ENCODE results near the gene PRKCG. TPM values are rescaled to one million over a fixed set of nuclear protein-coding genes. Genes with fewer than 3 reads are reported as not detected.

PRKCG gene
- total and polyA plus RNA-seq, 2 experiments from 2014 or later, result not detected

- WGBS, 2 experiments (ENCODE audit: low coverage in 1 of 2, low lambda C conversion rate in 2 of 2, missing lambda C conversion rate in 2 of 2), result 71 to 80% methylated on average over 10 of the region's 10 CpGs
- Histone ChIP-seq H3K9me3 (ENCODE audit: low read depth) (no peaks in the 10 kb centered on the region), H3K27ac (no peak overlapping the region), H2AFZ (no peak overlapping the region), H3K9me2 (ENCODE audit: insufficient read depth) (no peaks in the 10 kb centered on the region), H4K20me1 (ENCODE audit: insufficient read depth) (no peaks in the 10 kb centered on the region), H3K36me3 (ENCODE audit: low read depth) (no peaks in the 10 kb centered on the region), H3K9ac (no peak overlapping the region), H3K79me2 (ENCODE audit: insufficient read depth) (no peaks in the 10 kb centered on the region), H3K4me1 (ENCODE audit: insufficient read depth) (peaks cover 8% of the 10 kb centered on the region; the same call in 1 of the 2 replicates), H3F3A (ENCODE audit: insufficient read depth) (peaks cover 6% of the 10 kb centered on the region; the same call in 1 of the 2 replicates), H3K27me3 (replicated peaks; ENCODE audit: insufficient read depth) (peaks cover 51% of the 10 kb centered on the region), H3K4me2 (ENCODE audit: unreplicated experiment) (no peak overlapping the region), H3K4me3 (no peak overlapping the region)
- no peak for DNase-seq
- no peak for TF ChIP-seq EZH2phosphoT487 (IDR thresholded peaks at IDR 0.05; ENCODE audit: insufficient read depth, low read depth)
- in situ Hi-C loops (cut with MboI), result no loop called here
Measured at GRCh38 chr19:53885036-53885435, 3.0 kb downstream of the PRKCG start.

- Histone ChIP-seq H3K36me3 (ENCODE audit: low read depth) (no peaks in the 10 kb centered on the region), H3K4me2 (ENCODE audit: unreplicated experiment) (no peak overlapping the region), H3K79me2 (ENCODE audit: insufficient read depth) (no peaks in the 10 kb centered on the region), H3F3A (ENCODE audit: insufficient read depth) (no peaks in the 10 kb centered on the region), H3K27me3 (replicated peaks; ENCODE audit: insufficient read depth) (peaks cover 22% of the 10 kb centered on the region; the same call in 1 of the 2 replicates), H3K9me3 (ENCODE audit: low read depth) (no peaks in the 10 kb centered on the region), H2AFZ (no peak overlapping the region), H3K4me3 (no peak overlapping the region), H4K20me1 (ENCODE audit: insufficient read depth) (no peaks in the 10 kb centered on the region), H3K27ac (no peak overlapping the region), H3K9me2 (ENCODE audit: insufficient read depth) (no peaks in the 10 kb centered on the region), H3K4me1 (ENCODE audit: insufficient read depth) (no peaks in the 10 kb centered on the region), H3K9ac (no peak overlapping the region)
- DNase-seq, result no peak
- TF ChIP-seq EZH2phosphoT487 (IDR thresholded peaks at IDR 0.05; ENCODE audit: insufficient read depth, low read depth), result no peak
- in situ Hi-C loops (cut with MboI), result no loop called here
- WGBS, 2 experiments (ENCODE audit: low coverage in 1 of 2, low lambda C conversion rate in 2 of 2, missing lambda C conversion rate in 2 of 2), result 45 to 48% methylated on average over 19 to 23 of the region's 23 CpGs
Measured at GRCh38 chr19:53892301-53892980, 10.4 kb downstream of the PRKCG start.

DNA sequence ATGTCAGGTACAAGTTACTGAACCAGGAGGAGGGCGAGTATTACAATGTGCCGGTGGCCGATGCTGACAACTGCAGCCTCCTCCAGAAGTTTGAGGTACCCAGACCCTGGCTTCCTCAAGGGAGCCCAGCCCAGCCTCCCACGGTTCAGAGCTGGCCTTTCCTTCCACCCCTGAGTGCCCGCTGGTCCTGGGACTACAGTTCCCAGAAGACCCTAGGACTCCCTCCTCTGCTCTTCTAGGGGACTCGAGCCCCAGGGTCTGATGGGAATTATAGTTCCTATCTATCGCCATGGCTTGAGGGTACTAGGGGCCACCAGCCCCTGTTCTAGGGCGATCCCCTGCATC lies 11.0 kb downstream of the PRKCG start:
- no peaks in the 10 kb centered on the region for H3K36me3 ChIP-seq (ENCODE audit: low read depth)
- H3K27ac ChIP-seq, result no peak overlapping the region
- no peak overlapping the region for H3K4me3 ChIP-seq
- H3K79me2 ChIP-seq (ENCODE audit: insufficient read depth), result no peaks in the 10 kb centered on the region
- no peaks in the 10 kb centered on the region for H3F3A ChIP-seq (ENCODE audit: insufficient read depth)
- no peak overlapping the region for H3K9ac ChIP-seq
- no peak for DNase-seq
- no peaks in the 10 kb centered on the region for H4K20me1 ChIP-seq (ENCODE audit: insufficient read depth)
- 44 to 52% methylated on average over 8 of the region's 8 CpGs for WGBS, 2 experiments (ENCODE audit: low coverage in 1 of 2, low lambda C conversion rate in 2 of 2, missing lambda C conversion rate in 2 of 2)
- TF ChIP-seq EZH2phosphoT487 (IDR thresholded peaks at IDR 0.05; ENCODE audit: insufficient read depth, low read depth) (no peak), EZH2 (IDR thresholded peaks at IDR 0.05; ENCODE audit: insufficient read depth, poor library complexity, severe bottlenecking) (no peak)
- H3K27me3 ChIP-seq (replicated peaks; ENCODE audit: insufficient read depth), result peaks cover 27% of the 10 kb centered on the region
- H3K9me2 ChIP-seq (ENCODE audit: insufficient read depth), result no peaks in the 10 kb centered on the region
- H3K4me2 ChIP-seq (ENCODE audit: unreplicated experiment), result no peak overlapping the region
- no peak overlapping the region for H2AFZ ChIP-seq
- in situ Hi-C loops (cut with MboI), result no loop called here
- H3K4me1 ChIP-seq (ENCODE audit: insufficient read depth), result no peaks in the 10 kb centered on the region
- H3K9me3 ChIP-seq (ENCODE audit: low read depth), result no peaks in the 10 kb centered on the region

- no peaks in the 10 kb centered on the region for H3K4me1 ChIP-seq (ENCODE audit: insufficient read depth)
- no peaks in the 10 kb centered on the region for H3K36me3 ChIP-seq (ENCODE audit: low read depth)
- in situ Hi-C loops (cut with MboI), result no loop called here
- H3K4me2 ChIP-seq (ENCODE audit: unreplicated experiment), result no peak overlapping the region
- H4K20me1 ChIP-seq (ENCODE audit: insufficient read depth), result no peaks in the 10 kb centered on the region
- H3K9me3 ChIP-seq (ENCODE audit: low read depth), result no peaks in the 10 kb centered on the region
- no peaks in the 10 kb centered on the region for H3K9me2 ChIP-seq (ENCODE audit: insufficient read depth)
- TF ChIP-seq EZH2phosphoT487 (IDR thresholded peaks at IDR 0.05; ENCODE audit: insufficient read depth, low read depth), result no peak
- no peak for TF ChIP-seq EZH2 (IDR thresholded peaks at IDR 0.05; ENCODE audit: insufficient read depth, poor library complexity, severe bottlenecking)
- no peak for DNase-seq
- H3F3A ChIP-seq (ENCODE audit: insufficient read depth), result no peaks in the 10 kb centered on the region
- H3K9ac ChIP-seq, result no peak overlapping the region
- 56 to 58% methylated on average over 9 of the region's 9 CpGs for WGBS, 2 experiments (ENCODE audit: low coverage in 1 of 2, low lambda C conversion rate in 2 of 2, missing lambda C conversion rate in 2 of 2)
- peaks cover 32% of the 10 kb centered on the region for H3K27me3 ChIP-seq (replicated peaks; ENCODE audit: insufficient read depth)
- no peaks in the 10 kb centered on the region for H3K79me2 ChIP-seq (ENCODE audit: insufficient read depth)
- no peak overlapping the region for H3K4me3 ChIP-seq
- no peak overlapping the region for H2AFZ ChIP-seq
- no peak overlapping the region for H3K27ac ChIP-seq
Measured at GRCh38 chr19:53894707-53895106, 12.7 kb downstream of the PRKCG start.

- no peak overlapping the region for H3K4me2 ChIP-seq (ENCODE audit: unreplicated experiment)
- in situ Hi-C loops (cut with MboI), result no loop called here
- TF ChIP-seq EZH2phosphoT487 (IDR thresholded peaks at IDR 0.05; ENCODE audit: insufficient read depth, low read depth), result no peak
- no peak for TF ChIP-seq EZH2 (IDR thresholded peaks at IDR 0.05; ENCODE audit: insufficient read depth, poor library complexity, severe bottlenecking)
- no peak overlapping the region for H2AFZ ChIP-seq
- H3K27ac ChIP-seq, result no peak overlapping the region
- WGBS, 2 experiments (ENCODE audit: low coverage in 1 of 2, low lambda C conversion rate in 2 of 2, missing lambda C conversion rate in 2 of 2), result 34 to 38% methylated on average over 4 of the region's 4 CpGs
- H3K36me3 ChIP-seq (ENCODE audit: low read depth), result no peaks in the 10 kb centered on the region
- H3F3A ChIP-seq (ENCODE audit: insufficient read depth), result no peaks in the 10 kb centered on the region
- no peaks in the 10 kb centered on the region for H3K4me1 ChIP-seq (ENCODE audit: insufficient read depth)
- H3K9me2 ChIP-seq (ENCODE audit: insufficient read depth), result no peaks in the 10 kb centered on the region
- H3K27me3 ChIP-seq (replicated peaks; ENCODE audit: insufficient read depth), result peaks cover 32% of the 10 kb centered on the region
- DNase-seq, result no peak
- H4K20me1 ChIP-seq (ENCODE audit: insufficient read depth), result no peaks in the 10 kb centered on the region
- no peak overlapping the region for H3K9ac ChIP-seq
- H3K79me2 ChIP-seq (ENCODE audit: insufficient read depth), result no peaks in the 10 kb centered on the region
- no peaks in the 10 kb centered on the region for H3K9me3 ChIP-seq (ENCODE audit: low read depth)
- no peak overlapping the region for H3K4me3 ChIP-seq
Measured at GRCh38 chr19:53896682-53897081, 14.7 kb downstream of the PRKCG start.

Data from GM23248 (cell line).